BLaER1 treated with 17β-estradiol and CSF1 and Interleukin-3, amounts not matched to agents 10 nM and 100 nM (cell line): ENCODE measurements around the gene MS4A18.
"Not testable (repeated sequence)": the region's sequence is repeated elsewhere in the genome, so short reads cannot be mapped to it uniquely, and the experiment has no call there.

Source experiments
- H3K27ac ChIP-seq, 11 experiments: shearing (Covaris generic); formaldehyde crosslinking; 2 replicates each; pipeline ENCODE4 v1.8.1; 2022
- H3K27me3 ChIP-seq, 11 experiments: shearing (Covaris generic); formaldehyde crosslinking; 2 replicates each; pipeline ENCODE4 v1.8.1; 2022
- H3K36me3 ChIP-seq, 11 experiments: shearing (Covaris generic); formaldehyde crosslinking; 2 replicates each; pipeline ENCODE4 v1.8.1; 2022
- H3K4me1 ChIP-seq, 10 experiments: shearing (Covaris generic); formaldehyde crosslinking; 2 replicates each; pipeline ENCODE4 v1.8.1; 2022
- H3K4me2 ChIP-seq, 11 experiments: shearing (Covaris generic); formaldehyde crosslinking; 2 replicates each; pipeline ENCODE4 v1.8.1; 2022
- H3K4me3 ChIP-seq, 10 experiments: shearing (Covaris generic); formaldehyde crosslinking; 2 replicates each; pipeline ENCODE4 v1.8.1; 2022
- H3K9ac ChIP-seq, 11 experiments: shearing (Covaris generic); formaldehyde crosslinking; 2 replicates each; pipeline ENCODE4 v1.8.1; 2022
- H3K9me3 ChIP-seq, 11 experiments: shearing (Covaris generic); formaldehyde crosslinking; replicated peaks in 1 of 11; 2 replicates each; pipeline ENCODE4 v1.8.1; 2022
- H4K20me1 ChIP-seq, 11 experiments: shearing (Covaris generic); formaldehyde crosslinking; 2 replicates each; pipeline ENCODE4 v1.8.1; 2022
- Cebpa-rat ChIP-seq, 11 experiments: shearing (Covaris generic); IDR thresholded peaks; 2 replicates each; pipeline ENCODE4 v1.8.1; 2022

MS4A18 gene

DNA sequence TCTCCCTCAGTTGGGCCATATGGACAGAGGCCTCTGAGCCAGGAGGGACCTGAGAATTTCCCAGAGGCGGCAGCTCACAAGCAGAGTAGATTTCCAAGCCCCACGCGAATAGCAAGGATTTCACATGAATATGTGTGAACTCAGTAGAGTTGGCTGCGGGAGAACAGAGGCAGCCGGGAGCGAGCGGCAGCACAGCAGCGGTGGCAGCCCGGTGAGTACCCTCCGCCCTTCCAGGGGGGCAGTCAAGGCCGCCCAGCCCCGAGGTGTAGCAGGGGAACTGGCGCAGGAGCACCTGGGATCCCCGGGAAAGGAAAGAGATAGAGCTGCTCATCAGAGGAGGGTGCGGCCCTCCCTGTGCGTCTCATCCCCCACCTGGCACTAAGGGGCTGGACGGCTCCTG lies 23.7 kb downstream of the MS4A18 start:
- H3K27me3 ChIP-seq: no peaks in the 10 kb centered on the region
- no peaks in the 10 kb centered on the region; a peak in 1 of 22 replicates for H4K20me1 ChIP-seq
- H3K4me1 ChIP-seq: peaks cover 0 to 26% (median 21%) of the 10 kb centered on the region in 10 experiments; a peak in 14 of 20 replicates
- H3K9ac ChIP-seq: no peak overlapping the region
- no peak overlapping the region for H3K27ac ChIP-seq
- peaks cover 0 to 22% (median 16%) of the 10 kb centered on the region in 11 experiments; a peak in 14 of 22 replicates for H3K9me3 ChIP-seq
- no peaks in the 10 kb centered on the region for H3K36me3 ChIP-seq
- TF ChIP-seq Cebpa-rat (IDR thresholded peaks at IDR 0.05): no peak
- H3K4me2 ChIP-seq: peak overlapping the region in 6 of 11 experiments; percentile 11 to 51 (median 22); a peak in 9 of 22 replicates
- H3K4me3 ChIP-seq: no peak overlapping the region

DNA sequence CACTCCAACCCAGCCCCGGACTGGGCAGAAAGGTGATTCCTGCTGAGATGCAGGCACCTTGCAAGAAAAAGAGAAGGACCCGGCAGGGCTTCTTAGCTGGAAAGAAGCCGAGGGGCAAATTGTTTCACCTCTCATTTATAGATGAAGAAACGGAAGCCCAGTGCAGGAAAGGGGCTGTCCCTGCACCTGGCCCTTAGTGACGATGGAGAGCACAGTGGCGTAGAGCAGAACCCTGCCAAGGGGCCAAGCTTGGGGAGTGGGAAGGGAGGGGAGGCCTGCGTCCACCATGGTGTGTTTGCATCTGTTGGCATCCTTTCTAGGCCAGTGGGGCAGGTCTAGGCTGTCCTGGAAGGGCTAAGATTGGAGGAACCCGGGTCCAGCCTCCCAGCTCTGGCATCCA lies 24.3 kb downstream of the MS4A18 start:
- no peak for TF ChIP-seq Cebpa-rat (IDR thresholded peaks at IDR 0.05)
- Histone ChIP-seq H4K20me1 (no peaks in the 10 kb centered on the region; a peak in 1 of 22 replicates), H3K9ac (no peak overlapping the region), H3K4me3 (no peak overlapping the region), H3K9me3 (peaks cover 0 to 16% (median 10%) of the 10 kb centered on the region in 11 experiments; a peak in 12 of 22 replicates), H3K36me3 (no peaks in the 10 kb centered on the region), H3K27me3 (no peaks in the 10 kb centered on the region), H3K4me1 (peaks cover 0 to 26% (median 21%) of the 10 kb centered on the region in 10 experiments; a peak in 14 of 20 replicates), H3K4me2 (peak overlapping the region in 6 of 11 experiments; percentile 11 to 51 (median 22); a peak in 10 of 22 replicates), H3K27ac (no peak overlapping the region)

DNA sequence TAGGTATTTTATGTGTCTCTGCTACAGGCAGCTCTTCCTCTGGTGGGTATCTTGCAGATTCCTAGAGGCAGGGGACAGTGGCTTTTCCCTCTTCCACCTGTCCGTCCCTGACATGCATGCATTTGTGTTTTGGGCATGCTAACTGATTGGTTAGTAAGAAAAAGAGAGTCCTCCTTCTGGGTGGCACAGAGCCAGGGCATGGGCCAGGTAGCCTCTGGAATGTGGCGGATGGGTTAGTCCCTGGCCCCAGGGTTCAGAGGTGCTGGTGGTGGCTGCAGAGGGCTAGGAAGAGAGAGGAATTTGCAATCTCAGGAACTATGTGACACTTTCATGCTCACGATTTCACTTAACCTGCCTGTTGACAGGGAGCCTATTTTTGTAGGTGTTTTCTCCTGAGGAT lies 26.4 kb downstream of the MS4A18 start:
- Histone ChIP-seq H3K4me2 (no peak overlapping the region), H3K9ac (no peak overlapping the region), H4K20me1 (no peaks in the 10 kb centered on the region; a peak in 1 of 22 replicates), H3K27me3 (no peaks in the 10 kb centered on the region), H3K36me3 (no peaks in the 10 kb centered on the region), H3K4me1 (peaks cover 0 to 26% (median 21%) of the 10 kb centered on the region in 10 experiments; a peak in 14 of 20 replicates), H3K27ac (no peak overlapping the region), H3K9me3 (no peaks in the 10 kb centered on the region), H3K4me3 (no peak overlapping the region)
- no peak for TF ChIP-seq Cebpa-rat (IDR thresholded peaks at IDR 0.05)

GRCh38 chr11:60753309-60753708 lies 28.8 kb downstream of the MS4A18 start:
- no peak for TF ChIP-seq Cebpa-rat (IDR thresholded peaks at IDR 0.05)
- no peaks in the 10 kb centered on the region for H3K9me3 ChIP-seq
- no peak overlapping the region for H3K4me2 ChIP-seq
- H3K4me1 ChIP-seq: peaks cover 0 to 9% (median 7%) of the 10 kb centered on the region in 10 experiments; a peak in 11 of 20 replicates
- H3K27ac ChIP-seq: no peak overlapping the region
- no peaks in the 10 kb centered on the region for H3K36me3 ChIP-seq
- no peak overlapping the region for H3K9ac ChIP-seq
- no peaks in the 10 kb centered on the region; a peak in 1 of 22 replicates for H4K20me1 ChIP-seq
- peaks cover 0 to 5% (median 0%) of the 10 kb centered on the region in 11 experiments; a peak in 2 of 22 replicates for H3K27me3 ChIP-seq
- no peak overlapping the region for H3K4me3 ChIP-seq

DNA sequence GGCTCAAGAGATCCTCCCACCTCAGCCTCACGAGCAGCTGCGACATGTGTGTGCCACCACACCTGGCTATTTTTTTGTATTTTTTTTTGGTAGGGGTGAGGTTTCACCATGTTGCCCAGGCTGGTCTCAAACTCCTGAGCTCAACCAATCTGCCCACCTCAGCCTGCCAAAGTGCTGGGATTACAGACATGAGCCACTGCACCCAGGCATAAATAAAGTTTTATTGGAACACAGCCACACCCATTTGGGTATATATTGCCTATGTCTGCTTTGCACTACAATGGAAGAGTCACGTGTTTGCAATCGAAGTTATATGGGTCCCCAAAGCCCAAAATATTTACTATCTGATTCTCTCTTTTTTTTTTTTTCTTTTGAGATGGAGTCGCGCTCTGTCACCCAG lies 30.4 kb downstream of the MS4A18 start:
- no peak for TF ChIP-seq Cebpa-rat (IDR thresholded peaks at IDR 0.05)
- no peaks in the 10 kb centered on the region for H3K36me3 ChIP-seq
- no peak overlapping the region for H3K4me3 ChIP-seq
- peaks cover 0 to 14% (median 0%) of the 10 kb centered on the region in 11 experiments; a peak in 2 of 22 replicates for H3K27me3 ChIP-seq
- no peaks in the 10 kb centered on the region for H3K9me3 ChIP-seq
- no peak overlapping the region for H3K27ac ChIP-seq
- peaks cover 9 to 14% (median 12%) of the 10 kb centered on the region in 10 experiments for H3K4me1 ChIP-seq
- H4K20me1 ChIP-seq: peaks cover 0 to 4% (median 0%) of the 10 kb centered on the region in 11 experiments; a peak in 2 of 22 replicates
- H3K4me2 ChIP-seq: no peak overlapping the region
- no peak overlapping the region for H3K9ac ChIP-seq

- Histone ChIP-seq H4K20me1 (peaks cover 0 to 9% (median 0%) of the 10 kb centered on the region in 11 experiments; a peak in 2 of 22 replicates), H3K27ac (no peak within 1 kb of the TSS), H3K27me3 (peaks cover 0 to 19% (median 0%) of the 10 kb centered on the region in 11 experiments; a peak in 5 of 22 replicates), H3K36me3 (no peaks in the 10 kb centered on the region), H3K9ac (no peak within 1 kb of the TSS), H3K4me1 (peaks cover 15 to 29% (median 19%) of the 10 kb centered on the region in 10 experiments), H3K9me3 (no peaks in the 10 kb centered on the region), H3K4me2 (no peak within 1 kb of the TSS), H3K4me3 (no peak within 1 kb of the TSS)
- no peak for TF ChIP-seq Cebpa-rat (IDR thresholded peaks at IDR 0.05)
These were observed 31.9 kb downstream of the MS4A18 start, which contains the start of gene MS4A15 for GRCh38 chr11:60756307-60757032. Gene MS4A15, plus strand, starts transcription at chr11:60756867. Its CDS starts 6,867 bp downstream, at chr11:60763734.

DNA sequence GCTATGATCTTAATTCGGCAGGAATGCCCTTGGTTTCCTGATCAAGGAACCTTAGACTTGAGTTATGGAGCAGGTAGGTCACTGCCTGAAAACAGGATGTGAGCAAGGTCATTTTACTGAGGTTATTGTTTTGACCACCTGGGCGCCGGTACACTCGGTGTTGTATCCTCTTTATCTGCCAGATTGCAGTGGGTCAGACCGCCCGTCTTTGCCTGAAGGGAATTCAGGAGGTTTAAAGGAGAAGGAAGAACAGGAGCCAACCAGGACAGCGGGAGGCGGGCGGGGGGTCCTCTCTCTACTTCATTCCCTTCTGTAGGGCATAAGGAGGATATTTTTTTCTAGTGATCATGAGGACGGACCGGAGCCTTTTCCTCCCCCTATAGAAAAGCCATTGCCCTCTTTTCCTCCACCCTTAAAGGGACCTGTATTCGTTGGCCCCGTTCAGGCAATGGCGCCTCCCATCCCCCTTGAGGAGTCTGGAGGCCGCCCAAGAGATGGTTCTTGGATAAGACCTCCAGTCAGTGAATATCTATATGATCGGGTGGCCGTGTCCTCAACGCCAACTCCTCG lies 32.8 kb downstream of the MS4A18 start:
- TF ChIP-seq Cebpa-rat (IDR thresholded peaks at IDR 0.05): no peak
- Histone ChIP-seq H3K36me3 (no peaks in the 10 kb centered on the region), H3K27ac (no peak overlapping the region), H3K9ac (no peak overlapping the region), H3K4me3 (no peak overlapping the region), H3K4me2 (no peak overlapping the region), H3K9me3 (no peaks in the 10 kb centered on the region), H4K20me1 (peaks cover 0 to 9% (median 0%) of the 10 kb centered on the region in 11 experiments; a peak in 2 of 22 replicates), H3K27me3 (peaks cover 0 to 19% (median 0%) of the 10 kb centered on the region in 11 experiments; a peak in 5 of 22 replicates), H3K4me1 (peaks cover 15 to 35% (median 19%) of the 10 kb centered on the region in 10 experiments)

DNA sequence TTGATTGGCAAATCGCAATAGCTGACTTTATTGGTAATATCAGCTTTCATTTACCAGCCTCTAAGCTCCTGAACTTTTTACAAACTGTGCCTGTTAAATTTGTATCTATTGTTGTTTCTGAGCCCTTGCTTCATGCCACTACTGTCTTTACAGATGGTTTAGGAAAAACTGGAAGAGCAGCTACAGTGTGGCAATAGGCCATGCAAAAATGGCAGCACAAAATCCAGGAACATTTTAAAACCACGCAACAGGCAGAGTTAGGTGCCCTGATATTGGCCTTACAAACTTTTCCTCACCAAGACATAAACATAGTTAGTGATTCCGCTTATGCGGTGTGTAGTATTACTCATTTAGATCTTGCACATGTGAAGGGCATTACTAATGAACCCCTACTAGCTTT lies 34.2 kb downstream of the MS4A18 start:
- H3K4me3 ChIP-seq, H3K9ac ChIP-seq, H3K27ac ChIP-seq, H3K36me3 ChIP-seq, H3K9me3 ChIP-seq, H4K20me1 ChIP-seq: not testable (repeated sequence)
- Histone ChIP-seq H3K4me1 (peaks cover 23 to 35% (median 26%) of the 10 kb centered on the region in 10 experiments), H3K4me2 (peak overlapping the region in 8 of 11 experiments; percentile 64 to 88 (median 76); a peak in 10 of 22 replicates), H3K27me3 (peaks cover 0 to 19% (median 0%) of the 10 kb centered on the region in 11 experiments; a peak in 5 of 22 replicates)

DNA sequence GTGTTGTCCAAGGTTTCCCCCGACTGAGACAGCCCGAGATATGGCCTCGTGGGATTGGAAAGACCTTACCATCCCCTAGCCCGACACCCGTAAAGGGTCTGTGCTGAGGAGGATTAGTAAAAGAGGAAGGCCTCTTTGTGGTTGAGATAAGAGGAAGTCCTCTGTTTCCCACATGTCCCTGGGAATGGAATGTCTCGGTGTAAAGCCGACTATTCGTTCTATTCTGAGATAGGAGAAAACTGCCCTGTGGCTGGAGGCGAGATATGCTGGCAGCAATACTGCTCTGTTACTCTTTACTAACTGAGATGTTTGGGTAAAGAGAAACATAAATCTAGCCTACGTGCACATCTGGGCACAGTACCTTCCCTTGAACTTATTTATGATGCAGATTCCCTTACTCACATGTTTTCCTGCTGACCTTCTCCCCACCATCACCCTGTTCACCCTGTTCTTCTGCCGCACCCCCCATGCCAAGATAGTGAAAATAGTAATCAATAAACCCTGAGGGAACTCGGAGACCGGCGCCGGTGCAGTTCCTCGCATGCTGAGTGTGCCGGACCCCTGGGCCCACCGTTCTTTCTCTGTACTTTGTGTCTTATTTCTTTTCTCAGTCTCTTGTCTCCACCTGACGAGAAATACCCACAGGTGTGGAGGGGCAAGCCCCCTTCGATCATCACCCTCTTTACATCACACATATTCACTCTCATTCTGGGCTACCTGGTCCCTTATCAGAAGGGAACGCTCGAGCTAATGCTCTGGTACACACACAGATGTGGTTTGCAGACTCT lies 35.1 kb downstream of the MS4A18 start:
- peaks cover 23 to 35% (median 27%) of the 10 kb centered on the region in 10 experiments for H3K4me1 ChIP-seq
- H3K4me2 ChIP-seq: peak overlapping the region; percentile 64 to 88 (median 75)
- H3K27ac ChIP-seq, H3K9me3 ChIP-seq, H3K9ac ChIP-seq, H4K20me1 ChIP-seq, H3K4me3 ChIP-seq, H3K36me3 ChIP-seq: not testable (repeated sequence)
- peaks cover 0 to 19% (median 0%) of the 10 kb centered on the region in 11 experiments; a peak in 5 of 22 replicates for H3K27me3 ChIP-seq
